IPS DF 19.7 (cell line): ENCODE data around the gene SCYL2.

Experiments
- DNase-seq: peaks from one replicate; pipeline ENCODE4 v3.0.0-alpha.2; 2013; ENCODE audit warnings: low read depth, low spot score

SCYL2 gene

GRCh38 chr12:100375038-100375735 lies 108.2 kb downstream of the SCYL2 start:
- DNase-seq, result no peak

- DNase-seq, result no peak
These were observed 109.2 kb downstream of the SCYL2 start for GRCh38 chr12:100376161-100376560.

GRCh38 chr12:100381379-100381778 lies 114.4 kb downstream of the SCYL2 start:
- DNase-seq, result no peak

GRCh38 chr12:100382338-100382737 lies 115.4 kb downstream of the SCYL2 start:
- no peak for DNase-seq

GRCh38 chr12:100383586-100384558 lies 116.9 kb downstream of the SCYL2 start:
- no peak for DNase-seq

- DNase-seq, result no peak
These were observed 117.6 kb downstream of the SCYL2 start for GRCh38 chr12:100384559-100384935.

GRCh38 chr12:100388382-100388781 lies 121.4 kb downstream of the SCYL2 start:
- no peak for DNase-seq
